ENCODE results near the gene AJM1.
"Not testable (repeated sequence)": the region's sequence is repeated elsewhere in the genome, so short reads cannot be mapped to it uniquely, and the experiment has no call there.

AJM1 gene

GRCh38 chr9:136831720-136832104 lies 10.6 kb upstream of the AJM1 start:
- DNase-seq, result no peak

- no peak for DNase-seq
Observed at GRCh38 chr9:136832581-136832980, 9.7 kb upstream of the AJM1 start.

- DNase-seq, result not testable (repeated sequence)
Observed at GRCh38 chr9:136833381-136834048, 8.8 kb upstream of the AJM1 start.

GRCh38 chr9:136835162-136835931 lies 6.9 kb upstream of the AJM1 start:
- DNase-seq, result no peak

- DNase-seq, result no peak
Observed at GRCh38 chr9:136835932-136836904, 6.1 kb upstream of the AJM1 start.

GRCh38 chr9:136837146-136837855 lies 5.0 kb upstream of the AJM1 start:
- DNase-seq, result no peak

- not testable (repeated sequence) for DNase-seq
Observed at GRCh38 chr9:136837856-136838277, 4.4 kb upstream of the AJM1 start.

- no peak for DNase-seq
Observed at GRCh38 chr9:136838314-136839228, 3.7 kb upstream of the AJM1 start.

GRCh38 chr9:136839229-136840139 lies 2.8 kb upstream of the AJM1 start:
- DNase-seq, result no peak

GRCh38 chr9:136840140-136840876 lies 2.0 kb upstream of the AJM1 start:
- no peak for DNase-seq

GRCh38 chr9:136840877-136841645 lies 1.2 kb upstream of the AJM1 start:
- DNase-seq, result no peak

- not testable (repeated sequence) for DNase-seq
Observed at GRCh38 chr9:136841646-136842379, 465 bp upstream of the AJM1 start.

GRCh38 chr9:136843159-136843800 lies 1.0 kb downstream of the AJM1 start:
- not testable (repeated sequence) for DNase-seq

GRCh38 chr9:136843801-136844740 lies 1.8 kb downstream of the AJM1 start:
- peak; percentile 65 for DNase-seq

GRCh38 chr9:136844761-136845464 lies 2.6 kb downstream of the AJM1 start:
- no peak for DNase-seq

All from stimulated activated CD4-positive, alpha-beta T cell treated with anti-CD3 and anti-CD28 coated beads, Interleukin-12 subunit alpha, Interleukin-12 subunit beta, amount 100 ng/mL, for 4 hours (primary cell).